GM12801 (cell line): Measurements from ENCODE around the gene KIAA0930.

Experiments
- CTCF ChIP-seq: IDR thresholded peaks from one replicate; pipeline ENCODE4 v1.5.1; 2011; ENCODE audit warnings: control low read depth; ENCODE audit not compliant: insufficient read length; ENCODE audit errors: extremely low read depth

The KIAA0930 gene

GRCh38 chr22:45188779-45189178 lies 51.9 kb downstream of the KIAA0930 start:
- no peak for TF ChIP-seq CTCF

GRCh38 chr22:45187891-45188290 lies 52.8 kb downstream of the KIAA0930 start:
- TF ChIP-seq CTCF: no peak

- no peak for TF ChIP-seq CTCF
These were observed 54.8 kb downstream of the KIAA0930 start for GRCh38 chr22:45185718-45186514.

GRCh38 chr22:45183974-45184373 lies 56.7 kb downstream of the KIAA0930 start:
- no peak for TF ChIP-seq CTCF

- TF ChIP-seq CTCF: no peak
These were observed 58.9 kb downstream of the KIAA0930 start for GRCh38 chr22:45181766-45182165.

DNA sequence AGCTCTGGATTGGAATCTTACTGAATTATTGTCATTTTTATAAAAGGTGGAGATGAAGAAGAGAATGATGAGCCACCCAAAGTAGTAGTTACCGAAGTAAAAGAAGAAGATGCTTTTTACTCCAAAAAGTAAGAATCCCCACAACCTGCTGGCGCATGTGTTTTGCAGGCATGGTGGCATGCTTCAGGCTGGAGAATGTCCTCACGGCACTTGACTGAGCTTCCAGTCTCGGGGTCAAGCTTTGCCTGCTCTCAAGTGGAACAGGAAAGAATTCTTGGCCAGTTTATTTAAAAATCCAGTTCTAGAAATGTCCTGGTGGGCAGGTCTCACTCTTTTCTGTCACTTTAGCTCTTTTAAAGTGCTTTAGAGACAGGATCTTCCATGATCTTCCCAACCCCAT lies 59.5 kb downstream of the KIAA0930 start:
- no peak for TF ChIP-seq CTCF

- no peak for TF ChIP-seq CTCF
These were observed 60.5 kb downstream of the KIAA0930 start for GRCh38 chr22:45180146-45180679.
